ENCODE results near the gene ACADM. TPM values are rescaled to one million over a fixed set of nuclear protein-coding genes. Genes with fewer than 3 reads are reported as not detected.
"Not testable (repeated sequence)": the region's sequence is repeated elsewhere in the genome, so short reads cannot be mapped to it uniquely, and the experiment has no call there.

ACADM gene
- total RNA-seq, 1 donor from 2014 or later: 43.1 TPM

- Histone ChIP-seq H3K4me1 (peaks cover 10% of the 10 kb centered on the region), H3K27ac (no peak overlapping the region), H3K4me3 (no peak overlapping the region), H3K27me3 (ENCODE audit: low read depth) (no peaks in the 10 kb centered on the region), H3K36me3 (no peaks in the 10 kb centered on the region), H3K9me3 (no peaks in the 10 kb centered on the region)
- no peak for ATAC-seq
- no peak for DNase-seq
- intact Hi-C loops (cut with DNase I): no loop called here
- TF ChIP-seq, protein P1, sequence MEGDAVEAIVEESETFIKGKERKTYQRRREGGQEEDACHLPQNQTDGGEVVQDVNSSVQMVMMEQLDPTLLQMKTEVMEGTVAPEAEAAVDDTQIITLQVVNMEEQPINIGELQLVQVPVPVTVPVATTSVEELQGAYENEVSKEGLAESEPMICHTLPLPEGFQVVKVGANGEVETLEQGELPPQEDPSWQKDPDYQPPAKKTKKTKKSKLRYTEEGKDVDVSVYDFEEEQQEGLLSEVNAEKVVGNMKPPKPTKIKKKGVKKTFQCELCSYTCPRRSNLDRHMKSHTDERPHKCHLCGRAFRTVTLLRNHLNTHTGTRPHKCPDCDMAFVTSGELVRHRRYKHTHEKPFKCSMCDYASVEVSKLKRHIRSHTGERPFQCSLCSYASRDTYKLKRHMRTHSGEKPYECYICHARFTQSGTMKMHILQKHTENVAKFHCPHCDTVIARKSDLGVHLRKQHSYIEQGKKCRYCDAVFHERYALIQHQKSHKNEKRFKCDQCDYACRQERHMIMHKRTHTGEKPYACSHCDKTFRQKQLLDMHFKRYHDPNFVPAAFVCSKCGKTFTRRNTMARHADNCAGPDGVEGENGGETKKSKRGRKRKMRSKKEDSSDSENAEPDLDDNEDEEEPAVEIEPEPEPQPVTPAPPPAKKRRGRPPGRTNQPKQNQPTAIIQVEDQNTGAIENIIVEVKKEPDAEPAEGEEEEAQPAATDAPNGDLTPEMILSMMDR (IDR thresholded peaks at IDR 0.05): no peak
Observed at GRCh38 chr1:75720325-75720724, 4.2 kb upstream of the ACADM start.

GRCh38 chr1:75720820-75721219 is 3.7 kb upstream of the ACADM start:
- no peaks in the 10 kb centered on the region for H3K27me3 ChIP-seq (ENCODE audit: low read depth)
- intact Hi-C loops (cut with DNase I): no loop called here
- DNase-seq (no peak), ATAC-seq (no peak)
- no peaks in the 10 kb centered on the region for H3K36me3 ChIP-seq
- peaks cover 15% of the 10 kb centered on the region for H3K4me1 ChIP-seq
- H3K4me3 ChIP-seq: no peak overlapping the region
- no peaks in the 10 kb centered on the region for H3K9me3 ChIP-seq
- H3K27ac ChIP-seq: no peak overlapping the region
- TF ChIP-seq, protein P1 (IDR thresholded peaks at IDR 0.05): no peak

GRCh38 chr1:75722246-75722645 is 2.3 kb upstream of the ACADM start:
- intact Hi-C loops (cut with DNase I); ATAC-seq; H3K36me3 ChIP-seq; H3K4me3 ChIP-seq; H3K27ac ChIP-seq; DNase-seq; H3K9me3 ChIP-seq; H3K27me3 ChIP-seq (ENCODE audit: low read depth): not testable (repeated sequence)
- H3K4me1 ChIP-seq: peaks cover 29% of the 10 kb centered on the region

DNA sequence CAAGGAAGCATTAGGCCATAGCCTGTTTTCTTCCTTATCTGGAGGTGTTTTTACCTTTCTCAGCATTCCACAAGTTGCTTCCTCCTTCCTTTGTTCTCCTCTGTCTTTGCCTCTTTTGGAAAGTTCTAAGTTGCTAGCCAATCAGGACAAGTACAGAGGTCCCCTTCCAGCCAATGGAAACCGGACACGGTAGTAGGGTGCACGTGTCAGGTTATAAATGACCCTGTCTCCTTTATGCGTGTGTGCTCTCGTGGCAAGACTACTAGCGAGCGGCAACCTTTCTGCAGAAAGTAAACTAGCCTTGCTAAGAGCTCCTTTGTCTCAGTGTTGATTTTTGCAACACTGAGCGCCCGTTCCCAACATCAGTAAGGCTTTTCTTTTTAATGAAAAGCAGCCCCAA is 1.5 kb upstream of the ACADM start:
- Histone ChIP-seq H3K9me3 (no peaks in the 10 kb centered on the region), H3K27ac (no peak overlapping the region), H3K36me3 (no peaks in the 10 kb centered on the region), H3K4me1 (peaks cover 30% of the 10 kb centered on the region), H3K27me3 (ENCODE audit: low read depth) (no peaks in the 10 kb centered on the region), H3K4me3 (no peak overlapping the region)
- TF ChIP-seq, protein P1 (IDR thresholded peaks at IDR 0.05): no peak
- intact Hi-C loops (cut with DNase I): no loop called here
- ATAC-seq (no peak), DNase-seq (no peak)

DNA sequence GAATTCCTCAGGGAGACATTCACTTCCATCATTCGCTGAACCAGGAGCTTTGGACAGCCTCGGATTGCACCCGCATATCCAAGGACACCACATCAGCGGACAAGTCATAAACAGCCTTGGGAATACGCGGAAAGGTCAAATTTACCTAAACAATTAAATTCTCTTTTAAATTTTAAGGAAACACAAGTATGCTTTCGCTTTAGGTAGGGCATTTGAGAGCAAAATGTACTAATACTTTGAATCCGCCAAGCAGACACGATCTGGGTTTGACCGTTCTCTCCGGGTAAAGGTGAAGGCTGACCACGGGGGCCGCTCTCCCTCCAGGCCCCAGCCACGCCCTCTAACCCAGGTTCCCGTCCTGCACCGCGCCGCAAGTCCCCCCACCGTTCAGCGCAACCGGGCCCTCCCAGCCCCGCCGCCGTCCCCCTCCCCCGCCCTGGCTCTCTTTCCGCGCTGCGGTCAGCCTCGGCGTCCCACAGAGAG is 479 bp upstream of the ACADM start:
- Histone ChIP-seq H3K9me3 (no peaks in the 10 kb centered on the region), H3K4me3 (peak overlapping the region; percentile 81), H3K27me3 (ENCODE audit: low read depth) (no peaks in the 10 kb centered on the region), H3K27ac (peak overlapping the region; percentile 87), H3K4me1 (peaks cover 35% of the 10 kb centered on the region), H3K36me3 (no peaks in the 10 kb centered on the region)
- TF ChIP-seq, protein P1 (IDR thresholded peaks at IDR 0.05): no peak
- intact Hi-C loops (cut with DNase I): no loop called here
- peak; percentile 96 to 97 for ATAC-seq
- DNase-seq: peak; percentile 90

- intact Hi-C loops (cut with DNase I): no loop called here
- TF ChIP-seq, protein P1 (IDR thresholded peaks at IDR 0.05): no peak
- Histone ChIP-seq H3K9me3 (no peaks in the 10 kb centered on the region), H3K4me1 (peaks cover 35% of the 10 kb centered on the region), H3K27ac (peak overlapping the region; percentile 87), H3K27me3 (ENCODE audit: low read depth) (no peaks in the 10 kb centered on the region), H3K4me3 (peak overlapping the region; percentile 81), H3K36me3 (no peaks in the 10 kb centered on the region)
- ATAC-seq (no peak), DNase-seq (no peak)
Observed at GRCh38 chr1:75725266-75725665, 757 bp downstream of the ACADM start.
